Activated CD4-positive, alpha-beta memory T cell treated with anti-CD3 and anti-CD28 coated beads, Interleukin-2, amount 10 ng/mL, durations not matched to agents 7 days and 5 days (primary cell): ENCODE data around the gene ARID4B. TPM values are rescaled to one million over a fixed set of nuclear protein-coding genes. Genes with fewer than 3 reads are reported as not detected.
A peak's percentile ranks its signal among the peaks of the same experiment; 100 is the strongest.
"Not testable (repeated sequence)": the region's sequence is repeated elsewhere in the genome, so short reads cannot be mapped to it uniquely, and the experiment has no call there.

ENCODE experiments used
- CTCF ChIA-PET: fragments of 350-600 bp; sonication (Branson Sonifier 250); formaldehyde crosslinking; loops from one replicate; lab custom pipeline; 2021; ENCODE audit warnings: antibody characterized with exemption, inconsistent platforms; lab: Charles Lee
- POLR2A ChIA-PET: fragments of 350-600 bp; sonication (Branson Sonifier 250); formaldehyde crosslinking; loops from one replicate; lab custom pipeline; 2021; ENCODE audit warnings: antibody characterized with exemption; lab: Charles Lee
- DNase-seq: peaks from one replicate; pipeline ENCODE4 v3.0.0-alpha.2; 2020
- H3K27ac Mint-ChIP-seq: one replicate; pipeline ENCODE4 v1.8.0; 2021; ENCODE audit warnings: mild to moderate bottlenecking, mixed read lengths
- H3K27me3 Mint-ChIP-seq: one replicate; pipeline ENCODE4 v1.8.0; 2021; ENCODE audit warnings: mixed read lengths
- H3K36me3 Mint-ChIP-seq: one replicate; pipeline ENCODE4 v1.8.0; 2021; ENCODE audit warnings: low read depth, mixed read lengths
- H3K4me1 Mint-ChIP-seq: one replicate; pipeline ENCODE4 v1.8.0; 2021; ENCODE audit warnings: mixed read lengths
- H3K4me3 Mint-ChIP-seq: one replicate; pipeline ENCODE4 v1.8.0; 2021; ENCODE audit warnings: mild to moderate bottlenecking, mixed read lengths
- H3K9me3 Mint-ChIP-seq: one replicate; pipeline ENCODE4 v1.8.0; 2021; ENCODE audit warnings: mixed read lengths
- total RNA-seq, 2 experiments: library from RNA; stranded (reverse); gene quantifications; one replicate each; pipeline ENCODE4 v1.2.3, GENCODE V29; 2021

The ARID4B gene
- total RNA-seq, 2 experiments from 2014 or later: 54.1 to 56.1 TPM

DNA sequence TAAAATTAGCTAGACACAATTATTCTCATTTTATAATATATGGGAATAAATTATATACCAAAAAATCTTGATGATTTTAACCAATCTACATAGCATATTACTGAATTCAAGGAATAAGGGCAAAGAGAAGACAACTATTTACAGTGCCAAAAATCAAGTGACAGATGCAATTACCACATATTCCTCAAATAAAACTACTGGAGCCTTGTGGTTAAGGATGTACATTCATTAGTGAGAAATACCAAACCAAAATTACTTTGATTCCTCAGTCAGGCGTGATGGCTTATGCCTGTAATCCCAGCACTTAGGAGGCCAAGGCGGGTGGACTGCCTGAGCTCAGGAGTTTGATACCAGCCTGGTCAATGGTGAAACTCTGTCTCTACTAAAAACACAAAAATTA, 98.1 kb downstream of the ARID4B start:
- Mint-ChIP-seq H3K27ac (no peak overlapping the region), H3K4me1 (peaks cover 6% of the 10 kb centered on the region), H3K9me3 (no peaks in the 10 kb centered on the region), H3K27me3 (no peaks in the 10 kb centered on the region), H3K36me3 (peaks cover 27% of the 10 kb centered on the region), H3K4me3 (no peak overlapping the region)
- ChIA-PET POLR2A (interaction anchor here (1.7 kb wide), 1 partner anchor 9 kb away, joined by 4 read pairs; no protein-coding TSS in a partner anchor), CTCF (interaction anchor here (0.8 to 0.9 kb wide), 2 partner anchors 12 to 125 kb away, joined by 3 read pairs; no protein-coding TSS in a partner anchor)
- DNase-seq: no peak

DNA sequence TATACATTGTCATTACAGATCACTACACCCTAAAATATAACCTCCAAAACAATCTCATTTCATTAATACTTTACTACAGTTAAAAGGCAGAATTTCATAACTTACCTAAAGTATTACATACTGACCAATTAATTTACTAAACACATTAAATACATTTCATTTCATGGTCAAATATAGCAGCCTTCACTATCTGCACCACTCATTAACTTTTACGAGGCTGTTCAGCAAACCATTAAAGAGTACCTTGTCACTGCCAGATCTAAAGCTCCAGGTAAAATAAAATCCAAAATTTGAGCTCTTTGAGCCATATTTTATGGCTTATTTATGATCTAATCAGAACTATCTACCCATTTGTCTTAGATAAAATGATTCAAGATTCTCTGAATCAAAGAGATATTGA, 100.6 kb downstream of the ARID4B start:
- no peak overlapping the region for H3K27ac Mint-ChIP-seq
- H3K9me3 Mint-ChIP-seq: no peaks in the 10 kb centered on the region
- ChIA-PET POLR2A (no interaction called here), CTCF (interaction anchor here (0.7 to 1.1 kb wide), 3 partner anchors 11 to 277 kb away, joined by 3 to 6 read pairs (median 5); partner anchors contain the start of gene B3GALNT2)
- H3K4me3 Mint-ChIP-seq: no peak overlapping the region
- H3K27me3 Mint-ChIP-seq: no peaks in the 10 kb centered on the region
- peaks cover 29% of the 10 kb centered on the region for H3K36me3 Mint-ChIP-seq
- no peak for DNase-seq
- H3K4me1 Mint-ChIP-seq: peaks cover 5% of the 10 kb centered on the region

DNA sequence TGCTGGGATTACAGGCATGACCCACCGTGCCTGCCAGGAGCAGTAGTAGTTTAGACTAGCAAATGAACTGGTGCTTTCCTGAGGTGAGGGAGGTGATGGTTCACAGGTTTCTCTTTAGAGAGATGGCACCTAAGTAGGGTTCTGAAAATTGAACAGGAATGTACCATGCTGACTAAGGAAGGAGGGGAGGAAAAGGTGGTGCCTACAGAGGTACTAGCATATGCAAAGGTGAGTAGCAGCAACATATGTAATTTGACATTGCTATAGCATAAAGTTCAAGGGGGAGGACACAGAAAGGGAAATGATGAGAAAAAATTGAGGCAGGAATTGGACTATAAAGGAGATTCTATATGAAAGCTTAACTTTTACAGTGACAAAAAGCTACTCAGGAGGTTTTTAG, 101.0 kb downstream of the ARID4B start:
- Mint-ChIP-seq H3K9me3 (no peaks in the 10 kb centered on the region), H3K27me3 (no peaks in the 10 kb centered on the region), H3K27ac (no peak overlapping the region), H3K4me1 (peaks cover 5% of the 10 kb centered on the region), H3K36me3 (peaks cover 29% of the 10 kb centered on the region), H3K4me3 (no peak overlapping the region)
- no peak for DNase-seq
- CTCF ChIA-PET: interaction anchor here (1.0 to 1.1 kb wide), 2 partner anchors 190 to 278 kb away, joined by 3 to 5 read pairs; partner anchors contain the start of gene B3GALNT2
- POLR2A ChIA-PET: no interaction called here

DNA sequence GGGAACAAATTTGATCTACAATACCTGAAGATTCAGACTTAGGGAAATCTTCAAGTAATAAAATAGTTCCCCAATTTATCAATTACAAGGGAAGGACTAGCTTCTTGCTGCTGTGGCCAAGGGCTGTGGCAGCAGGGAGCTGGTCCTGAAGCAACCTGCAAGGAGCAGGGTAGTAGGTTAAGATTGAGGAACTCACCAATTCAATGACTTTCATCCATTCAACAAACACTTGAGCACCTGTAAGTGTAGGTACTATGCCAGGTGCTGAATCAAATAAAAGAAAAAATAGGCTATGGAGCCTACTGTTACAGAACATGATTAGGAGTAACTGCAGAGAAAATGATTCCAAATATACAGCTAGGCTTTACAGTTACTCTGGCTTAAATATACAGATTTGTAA, 102.7 kb downstream of the ARID4B start:
- Mint-ChIP-seq H3K27me3 (no peaks in the 10 kb centered on the region), H3K9me3 (no peaks in the 10 kb centered on the region), H3K4me1 (peaks cover 5% of the 10 kb centered on the region), H3K27ac (no peak overlapping the region), H3K36me3 (peaks cover 33% of the 10 kb centered on the region), H3K4me3 (no peak overlapping the region)
- ChIA-PET CTCF (interaction anchor here (0.5 to 1.7 kb wide), 3 partner anchors 28 to 190 kb away, joined by 3 to 4 read pairs (median 3); no protein-coding TSS in a partner anchor), POLR2A (interaction anchor here (0.8 kb wide), 1 partner anchor 8 kb away, joined by 4 read pairs; no protein-coding TSS in a partner anchor)
- no peak for DNase-seq

DNA sequence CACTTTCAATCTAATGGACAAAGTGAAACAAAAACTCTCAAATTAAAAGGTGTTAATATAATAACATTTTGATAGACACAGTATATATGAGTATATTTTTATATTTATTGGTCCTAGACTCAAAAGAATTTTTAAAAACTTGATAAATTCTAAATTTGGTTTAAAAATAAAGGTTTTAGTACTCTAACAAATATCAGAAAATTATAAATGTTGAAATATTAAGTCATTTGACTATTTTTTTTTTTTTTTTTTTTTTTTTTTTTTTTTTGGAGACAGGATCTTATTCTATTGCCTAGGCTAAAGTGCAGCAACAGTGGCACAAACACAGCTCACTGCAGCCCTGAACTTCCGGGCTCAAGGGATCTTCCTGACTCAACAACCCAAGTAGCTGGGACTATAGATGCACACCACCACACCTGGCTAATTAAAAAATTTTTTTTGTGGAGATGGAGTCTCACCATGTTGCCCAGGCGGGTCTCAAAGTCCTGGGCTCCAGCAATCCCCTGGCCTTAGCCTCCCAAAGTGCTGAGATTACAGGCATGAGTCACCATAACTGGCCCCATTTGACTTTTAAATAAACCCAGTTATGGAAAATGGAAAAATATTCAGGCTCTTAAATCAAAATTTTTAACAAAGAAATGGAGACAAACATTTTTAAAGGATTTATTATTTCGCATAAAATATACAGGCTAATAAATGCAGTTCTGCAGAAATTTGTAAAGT, 106.2 kb downstream of the ARID4B start:
- Mint-ChIP-seq H3K27ac (no peak overlapping the region), H3K4me1 (no peaks in the 10 kb centered on the region), H3K9me3 (no peaks in the 10 kb centered on the region), H3K27me3 (no peaks in the 10 kb centered on the region), H3K36me3 (peaks cover 32% of the 10 kb centered on the region), H3K4me3 (no peak overlapping the region)
- CTCF ChIA-PET: no interaction called here
- POLR2A ChIA-PET: interaction anchor here (0.6 to 0.8 kb wide), 2 partner anchors 10 to 554 kb away, joined by 3 read pairs; no protein-coding TSS in a partner anchor
- no peak for DNase-seq

DNA sequence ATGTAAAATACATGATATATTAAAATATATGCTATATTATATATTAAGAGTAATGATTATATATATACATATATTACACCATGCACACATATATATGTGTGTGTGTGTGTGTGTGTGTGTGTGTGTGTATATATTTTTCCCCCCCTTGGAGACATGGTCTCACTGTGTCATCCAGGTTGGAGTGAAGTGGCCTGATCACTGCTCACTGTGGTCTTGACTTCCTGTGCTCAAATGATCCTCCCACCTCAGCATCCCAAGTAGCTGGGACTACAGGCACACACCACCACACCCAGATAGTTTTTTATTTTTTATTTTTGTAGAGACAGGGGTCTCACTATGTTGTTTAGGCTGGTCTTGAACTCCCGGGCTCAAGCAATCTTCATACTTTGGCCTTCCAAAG, 112.5 kb downstream of the ARID4B start:
- Mint-ChIP-seq H3K27me3 (no peaks in the 10 kb centered on the region), H3K27ac (no peak overlapping the region), H3K36me3 (peaks cover 41% of the 10 kb centered on the region), H3K4me3 (no peak overlapping the region), H3K9me3 (no peaks in the 10 kb centered on the region), H3K4me1 (peaks cover 38% of the 10 kb centered on the region)
- DNase-seq: no peak
- ChIA-PET POLR2A (interaction anchor here (1.4 kb wide), 1 partner anchor 8 kb away, joined by 4 read pairs; no protein-coding TSS in a partner anchor), CTCF (interaction anchor here (0.6 kb wide), 1 partner anchor 201 kb away, joined by 3 read pairs; no protein-coding TSS in a partner anchor)

DNA sequence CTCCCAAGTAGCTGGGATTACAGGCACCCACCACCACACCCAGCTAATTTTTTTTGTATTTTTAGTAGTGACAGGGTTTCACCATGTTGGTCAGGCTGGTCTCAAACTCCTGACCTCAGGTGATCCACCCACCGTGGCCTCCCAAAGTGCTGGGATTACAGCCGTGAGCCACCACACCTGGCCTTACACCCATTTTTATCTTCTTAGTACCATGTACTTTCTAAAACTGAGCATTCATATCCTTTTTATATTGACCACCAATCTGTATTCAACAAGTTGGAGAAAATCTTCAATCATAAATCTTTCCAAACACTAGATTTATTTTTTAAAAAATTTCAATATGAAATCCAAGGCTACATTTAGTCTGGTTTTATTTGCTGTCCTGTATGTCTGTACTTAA, 113.0 kb downstream of the ARID4B start:
- H3K9me3 Mint-ChIP-seq, H3K4me3 Mint-ChIP-seq, POLR2A ChIA-PET, H3K27me3 Mint-ChIP-seq, DNase-seq: not testable (repeated sequence)
- peaks cover 42% of the 10 kb centered on the region for H3K36me3 Mint-ChIP-seq
- H3K4me1 Mint-ChIP-seq: peaks cover 38% of the 10 kb centered on the region
- H3K27ac Mint-ChIP-seq: peak overlapping the region; percentile 40
- CTCF ChIA-PET: interaction anchor here (0.6 kb wide), 2 partner anchors 20 to 202 kb away, joined by 3 to 6 read pairs; no protein-coding TSS in a partner anchor

DNA sequence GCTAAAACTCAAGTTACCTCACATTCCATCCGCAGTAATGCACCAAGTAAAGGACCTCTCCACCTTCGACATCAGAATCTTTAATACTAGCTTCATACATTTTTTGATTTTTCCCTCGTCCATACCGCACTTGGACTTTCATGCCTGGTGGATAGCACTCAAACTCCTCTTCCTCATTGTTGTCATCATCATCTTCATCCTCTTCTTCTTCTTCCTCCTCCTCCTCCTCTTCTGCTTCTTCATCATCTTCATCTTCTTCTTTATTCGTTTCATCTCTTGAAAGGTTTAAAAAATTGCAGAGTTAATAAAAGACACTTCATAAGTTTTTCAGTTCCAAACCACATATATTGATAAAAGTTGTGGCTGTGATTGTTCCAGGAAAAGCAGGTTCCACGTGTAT, 114.2 kb downstream of the ARID4B start:
- Mint-ChIP-seq H3K4me3 (peak overlapping the region; percentile 10), H3K9me3 (no peaks in the 10 kb centered on the region), H3K4me1 (peaks cover 38% of the 10 kb centered on the region), H3K36me3 (peaks cover 40% of the 10 kb centered on the region), H3K27me3 (no peaks in the 10 kb centered on the region), H3K27ac (peak overlapping the region; percentile 45)
- ChIA-PET CTCF (interaction anchor here (1.1 kb wide), 1 partner anchor 53 kb away, joined by 3 read pairs; the partner anchor contains the start of gene RBM34), POLR2A (interaction anchor here (1.9 kb wide), 1 partner anchor 53 kb away, joined by 6 read pairs; the partner anchor contains the start of gene RBM34)
- no peak for DNase-seq

DNA sequence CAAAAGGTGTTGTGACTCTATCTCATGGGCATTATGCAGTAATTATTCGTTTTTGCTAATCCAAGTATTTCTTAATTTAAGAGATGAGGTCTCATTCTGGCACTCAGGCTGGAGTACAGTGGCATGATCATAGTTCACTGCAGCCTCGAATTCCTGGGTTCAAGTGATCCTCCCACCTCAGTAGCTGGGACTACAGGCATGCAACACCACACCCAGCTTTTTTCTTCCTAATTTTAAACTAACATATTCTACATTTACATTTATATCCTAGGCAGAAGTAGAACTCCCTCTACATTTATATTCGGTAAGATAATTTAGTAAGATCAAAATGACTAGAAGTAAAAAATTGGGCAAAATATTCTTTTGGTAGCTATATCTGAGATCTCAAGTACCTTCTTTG, 116.5 kb downstream of the ARID4B start:
- CTCF ChIA-PET: interaction anchor here (1.2 kb wide), 1 partner anchor 293 kb away, joined by 4 read pairs; the partner anchor contains the start of gene B3GALNT2
- H3K27me3 Mint-ChIP-seq: no peaks in the 10 kb centered on the region
- H3K4me1 Mint-ChIP-seq: peaks cover 51% of the 10 kb centered on the region
- no peaks in the 10 kb centered on the region for H3K9me3 Mint-ChIP-seq
- DNase-seq: no peak
- peaks cover 40% of the 10 kb centered on the region for H3K36me3 Mint-ChIP-seq
- POLR2A ChIA-PET: interaction anchor here (0.9 to 1.4 kb wide), 2 partner anchors 11 to 113 kb away, joined by 3 to 4 read pairs; no protein-coding TSS in a partner anchor
- no peak overlapping the region for H3K27ac Mint-ChIP-seq
- H3K4me3 Mint-ChIP-seq: no peak overlapping the region

DNA sequence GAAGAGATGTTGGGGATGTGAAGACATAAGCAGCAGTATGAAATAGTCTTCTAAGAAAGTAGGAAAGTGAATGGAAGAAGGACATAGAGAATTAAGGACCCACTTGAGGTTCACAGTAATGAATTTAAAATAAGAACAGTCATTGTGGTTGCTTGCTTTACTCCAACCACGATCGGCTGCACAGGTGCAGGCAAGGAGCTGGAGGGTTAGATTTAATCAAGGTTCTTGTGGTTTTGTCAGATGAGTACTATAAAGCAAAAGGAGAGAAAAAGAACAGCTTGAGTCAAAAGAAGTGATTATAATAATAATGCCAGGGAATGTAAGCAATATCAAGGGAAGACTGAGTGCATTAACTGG, 120.8 kb downstream of the ARID4B start:
- no peaks in the 10 kb centered on the region for H3K27me3 Mint-ChIP-seq
- H3K27ac Mint-ChIP-seq: peak overlapping the region; percentile 79
- peaks cover 41% of the 10 kb centered on the region for H3K4me1 Mint-ChIP-seq
- ChIA-PET CTCF (interaction anchor here (0.6 to 1.2 kb wide), 6 partner anchors 12 to 210 kb away, joined by 3 to 7 read pairs (median 4); partner anchors contain the start of gene RBM34), POLR2A (interaction anchor here (0.6 to 1.9 kb wide), 10 partner anchors 9 to 244 kb away, joined by 3 to 7 read pairs (median 4); partner anchors contain the start of gene RBM34)
- no peak overlapping the region for H3K4me3 Mint-ChIP-seq
- no peaks in the 10 kb centered on the region for H3K9me3 Mint-ChIP-seq
- DNase-seq: peak; percentile 62
- peaks cover 41% of the 10 kb centered on the region for H3K36me3 Mint-ChIP-seq

DNA sequence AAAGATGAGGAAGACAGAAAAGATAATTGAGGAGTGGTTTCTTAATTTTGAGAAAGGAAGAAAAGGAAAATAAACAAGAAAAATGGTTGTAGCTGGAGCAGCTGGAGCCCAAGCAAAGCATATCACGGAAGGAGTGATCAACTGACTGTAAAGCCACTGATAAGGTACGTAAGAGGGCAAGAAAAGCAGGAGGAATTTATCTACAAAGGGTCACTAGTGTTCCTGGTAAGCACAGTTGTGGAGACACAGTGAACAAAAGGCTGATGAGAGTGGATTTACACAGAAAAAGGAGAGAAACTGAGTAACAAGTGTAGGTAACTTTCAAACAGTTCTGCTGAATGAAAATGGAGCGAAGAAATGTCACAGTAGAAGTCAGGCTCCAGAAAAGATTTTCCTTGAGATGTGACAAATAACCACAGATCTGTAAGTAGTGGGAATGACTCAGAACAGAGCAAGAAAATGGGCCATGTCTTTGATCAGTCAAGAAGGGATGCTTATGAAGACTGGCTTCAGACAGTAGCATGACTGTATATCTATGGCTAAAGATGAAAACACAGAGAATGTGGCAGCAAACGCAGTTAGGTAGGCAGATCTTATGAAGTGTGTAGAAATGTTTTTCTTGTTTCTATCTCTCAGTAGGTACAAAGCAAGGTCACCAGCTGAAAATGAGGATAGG, 121.3 kb downstream of the ARID4B start:
- CTCF ChIA-PET: interaction anchor here (0.9 to 1.2 kb wide), 2 partner anchors 103 to 210 kb away, joined by 5 to 6 read pairs; no protein-coding TSS in a partner anchor
- no peak for DNase-seq
- Mint-ChIP-seq H3K27me3 (no peaks in the 10 kb centered on the region), H3K36me3 (peaks cover 40% of the 10 kb centered on the region), H3K27ac (peak overlapping the region; percentile 79), H3K4me1 (peaks cover 37% of the 10 kb centered on the region), H3K9me3 (no peaks in the 10 kb centered on the region), H3K4me3 (no peak overlapping the region)
- POLR2A ChIA-PET: interaction anchor here (0.6 to 1.9 kb wide), 9 partner anchors 9 to 79 kb away, joined by 3 to 7 read pairs (median 5); partner anchors contain the start of gene RBM34

DNA sequence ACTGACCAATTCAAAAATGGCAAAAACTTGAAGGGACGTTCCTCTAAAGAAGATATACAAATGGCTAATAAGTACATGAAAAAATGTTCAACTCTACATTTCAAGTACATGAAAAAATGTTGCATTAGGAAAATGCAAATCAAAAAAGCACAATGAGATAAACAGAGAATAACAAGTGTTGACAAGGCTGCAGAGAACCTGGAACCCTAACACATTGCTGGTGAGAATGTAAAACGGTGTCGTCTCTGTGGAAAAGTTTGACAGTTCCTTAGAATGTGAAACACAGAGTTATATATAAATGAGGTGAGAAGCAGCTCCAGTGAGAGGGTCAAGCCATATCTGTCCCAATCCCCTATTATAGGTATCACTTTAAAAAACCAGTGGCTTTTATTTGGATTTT, 122.3 kb downstream of the ARID4B start:
- CTCF ChIA-PET: interaction anchor here (1.1 kb wide), 1 partner anchor 100 kb away, joined by 3 read pairs; no protein-coding TSS in a partner anchor
- Mint-ChIP-seq H3K36me3 (peaks cover 30% of the 10 kb centered on the region), H3K9me3 (no peaks in the 10 kb centered on the region)

More for the DNA sequence above, 122.3 kb downstream of the ARID4B start:
- Mint-ChIP-seq H3K27me3 (no peaks in the 10 kb centered on the region), H3K4me3 (no peak overlapping the region), H3K4me1 (peaks cover 28% of the 10 kb centered on the region), H3K27ac (peak overlapping the region; percentile 9)
- DNase-seq: no peak
- POLR2A ChIA-PET: no interaction called here
